SU-DHL-6 (cell line): ENCODE data around the gene EPHA8.

Experiments used
- H2AFZ ChIP-seq: fragments of 200-600 bp; sonication (generic); 2 replicates; pipeline ENCODE4 v1.6.1; 2014; ENCODE audit warnings: low read depth, mild to moderate bottlenecking, moderate library complexity, mixed read lengths, antibody characterized with exemption, low read length; ENCODE audit not compliant: severe bottlenecking
- H3F3A ChIP-seq: fragments of 200-600 bp; shearing (Covaris generic); 2 replicates; pipeline ENCODE4 v1.6.0; 2016; ENCODE audit warnings: antibody characterized with exemption, mild to moderate bottlenecking; ENCODE audit not compliant: insufficient read depth
- H3K27ac ChIP-seq: fragments of 200-600 bp; sonication (generic); 2 replicates; pipeline ENCODE4 v1.5.1; 2016; ENCODE audit warnings: low read depth, mild to moderate bottlenecking, low read length, moderate library complexity, mixed read lengths
- H3K27me3 ChIP-seq: fragments of 200-600 bp; sonication (generic), shearing (Covaris generic); 2 replicates; pipeline ENCODE4 v1.6.0; 2014; ENCODE audit warnings: mild to moderate bottlenecking, low read length
- H3K36me3 ChIP-seq: fragments of 200-600 bp; sonication (generic); 2 replicates; pipeline ENCODE4 v1.6.1; 2014; ENCODE audit warnings: mild to moderate bottlenecking, low read length, mixed read lengths
- H3K4me2 ChIP-seq: fragments of 300-600, 200-600 bp; shearing (Covaris generic), sonication (generic); 2 replicates; pipeline ENCODE4 v1.6.0; 2014; ENCODE audit warnings: low read length, low read depth, mild to moderate bottlenecking; ENCODE audit not compliant: poor library complexity, severe bottlenecking
- H3K4me3 ChIP-seq: fragments of 200-600 bp; sonication (generic); 2 replicates; pipeline ENCODE4 v1.5.1; 2014; ENCODE audit warnings: antibody characterized with exemption, low read length, mild to moderate bottlenecking, mixed read lengths; ENCODE audit not compliant: insufficient read depth, poor library complexity, severe bottlenecking
- H3K79me2 ChIP-seq: fragments of 200-600 bp; sonication (generic); 2 replicates; pipeline ENCODE4 v1.6.1; 2014; ENCODE audit warnings: mild to moderate bottlenecking, low read length, moderate library complexity; ENCODE audit not compliant: insufficient read depth
- H3K9ac ChIP-seq: fragments of 200-600 bp; sonication (generic); 2 replicates; pipeline ENCODE4 v1.7.0; 2014; ENCODE audit warnings: mild to moderate bottlenecking, low read length
- H3K9me2 ChIP-seq: fragments of 200-600 bp; sonication (generic); replicated peaks from 2 replicates; pipeline ENCODE4 v1.6.1; 2014; ENCODE audit warnings: low read length; ENCODE audit not compliant: insufficient read depth
- H3K9me3 ChIP-seq: fragments of 200-600 bp; sonication (generic); 2 replicates; pipeline ENCODE4 v1.6.1; 2014; ENCODE audit warnings: low read length, mixed read lengths; ENCODE audit not compliant: insufficient read depth
- H4K20me1 ChIP-seq: fragments of 200-600 bp; sonication (generic); 2 replicates; pipeline ENCODE4 v1.6.1; 2014; ENCODE audit warnings: low read depth, mild to moderate bottlenecking, antibody characterized with exemption, low read length, moderate library complexity, mixed read lengths
- EZH2phosphoT487 ChIP-seq: fragments of 200-600 bp; sonication (generic), shearing (Covaris generic); conservative IDR thresholded peaks from 2 replicates; pipeline ENCODE4 v1.6.1; 2018; ENCODE audit warnings: mild to moderate bottlenecking, antibody characterized with exemption, low read length, moderate library complexity, mixed read lengths
- TF ChIP-seq, protein P1 (sequence below): fragments of 200-600 bp; sonication (generic); IDR thresholded peaks from one replicate; pipeline ENCODE4 v1.5.1; 2017; ENCODE audit warnings: antibody characterized with exemption, mild to moderate bottlenecking, low read length, moderate library complexity; ENCODE audit not compliant: insufficient read depth, poor library complexity, severe bottlenecking

Gene EPHA8

DNA sequence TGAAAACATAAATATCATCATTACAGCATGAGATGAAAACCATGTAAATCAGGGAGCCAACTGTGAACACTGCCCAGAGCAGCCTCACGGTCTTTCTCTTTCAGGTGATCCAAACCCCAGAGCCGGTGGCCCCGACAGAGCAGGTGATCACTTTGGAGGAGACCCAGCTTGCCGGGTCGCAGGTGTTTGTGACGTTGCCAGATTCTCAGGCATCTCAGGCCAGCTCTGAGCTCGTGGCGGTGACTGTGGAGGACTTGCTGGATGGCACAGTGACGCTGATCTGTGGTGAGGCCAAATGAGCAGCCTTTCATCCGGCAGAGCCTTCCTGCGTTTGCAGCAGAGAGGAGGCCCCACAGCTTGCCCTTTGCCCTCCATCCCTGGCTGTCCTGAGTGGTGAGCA is 37.2 kb upstream of the EPHA8 start:
- H3K9me3 ChIP-seq, result no peaks in the 10 kb centered on the region
- TF ChIP-seq, protein P1, sequence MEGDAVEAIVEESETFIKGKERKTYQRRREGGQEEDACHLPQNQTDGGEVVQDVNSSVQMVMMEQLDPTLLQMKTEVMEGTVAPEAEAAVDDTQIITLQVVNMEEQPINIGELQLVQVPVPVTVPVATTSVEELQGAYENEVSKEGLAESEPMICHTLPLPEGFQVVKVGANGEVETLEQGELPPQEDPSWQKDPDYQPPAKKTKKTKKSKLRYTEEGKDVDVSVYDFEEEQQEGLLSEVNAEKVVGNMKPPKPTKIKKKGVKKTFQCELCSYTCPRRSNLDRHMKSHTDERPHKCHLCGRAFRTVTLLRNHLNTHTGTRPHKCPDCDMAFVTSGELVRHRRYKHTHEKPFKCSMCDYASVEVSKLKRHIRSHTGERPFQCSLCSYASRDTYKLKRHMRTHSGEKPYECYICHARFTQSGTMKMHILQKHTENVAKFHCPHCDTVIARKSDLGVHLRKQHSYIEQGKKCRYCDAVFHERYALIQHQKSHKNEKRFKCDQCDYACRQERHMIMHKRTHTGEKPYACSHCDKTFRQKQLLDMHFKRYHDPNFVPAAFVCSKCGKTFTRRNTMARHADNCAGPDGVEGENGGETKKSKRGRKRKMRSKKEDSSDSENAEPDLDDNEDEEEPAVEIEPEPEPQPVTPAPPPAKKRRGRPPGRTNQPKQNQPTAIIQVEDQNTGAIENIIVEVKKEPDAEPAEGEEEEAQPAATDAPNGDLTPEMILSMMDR, result no peak
- TF ChIP-seq EZH2phosphoT487, result no peak
- no peaks in the 10 kb centered on the region for H3K9me2 ChIP-seq
- H4K20me1 ChIP-seq, result no peaks in the 10 kb centered on the region
- no peak overlapping the region for H3K4me2 ChIP-seq
- no peaks in the 10 kb centered on the region for H3K36me3 ChIP-seq
- H3K27ac ChIP-seq, result no peak overlapping the region
- no peaks in the 10 kb centered on the region for H3K79me2 ChIP-seq
- H2AFZ ChIP-seq, result no peak overlapping the region
- no peak overlapping the region for H3K9ac ChIP-seq
- no peak overlapping the region for H3K4me3 ChIP-seq
- H3K27me3 ChIP-seq, result no peaks in the 10 kb centered on the region
- no peaks in the 10 kb centered on the region for H3F3A ChIP-seq

DNA sequence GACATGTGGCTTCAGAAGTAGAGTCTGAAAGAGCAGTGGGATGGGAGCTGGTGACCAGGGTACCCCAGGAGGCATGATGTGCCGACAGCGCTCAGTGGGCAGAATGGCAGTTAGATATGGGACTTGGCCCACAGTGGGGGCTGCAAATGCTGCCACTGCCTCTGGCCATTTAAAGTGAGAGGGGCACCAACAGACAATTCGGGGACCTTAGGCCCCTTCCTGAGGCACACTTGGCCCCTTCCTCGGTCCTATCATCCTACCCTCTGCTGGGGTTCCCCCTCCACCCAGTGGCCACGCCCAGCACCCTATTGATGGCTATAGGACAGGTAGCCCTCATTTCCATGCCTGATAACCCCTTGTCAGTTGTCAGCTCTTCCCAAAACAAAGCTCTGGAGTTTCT is 36.6 kb upstream of the EPHA8 start:
- H3K27me3 ChIP-seq, result no peaks in the 10 kb centered on the region
- H3K27ac ChIP-seq, result no peak overlapping the region
- no peaks in the 10 kb centered on the region for H3F3A ChIP-seq
- H3K9me3 ChIP-seq, result no peaks in the 10 kb centered on the region
- H3K9ac ChIP-seq, result no peak overlapping the region
- H3K9me2 ChIP-seq, result no peaks in the 10 kb centered on the region
- no peaks in the 10 kb centered on the region for H3K36me3 ChIP-seq
- H4K20me1 ChIP-seq, result no peaks in the 10 kb centered on the region
- TF ChIP-seq EZH2phosphoT487, result no peak
- TF ChIP-seq, protein P1, result no peak
- no peaks in the 10 kb centered on the region for H3K79me2 ChIP-seq
- no peak overlapping the region for H2AFZ ChIP-seq
- no peak overlapping the region for H3K4me2 ChIP-seq
- H3K4me3 ChIP-seq, result no peak overlapping the region

DNA sequence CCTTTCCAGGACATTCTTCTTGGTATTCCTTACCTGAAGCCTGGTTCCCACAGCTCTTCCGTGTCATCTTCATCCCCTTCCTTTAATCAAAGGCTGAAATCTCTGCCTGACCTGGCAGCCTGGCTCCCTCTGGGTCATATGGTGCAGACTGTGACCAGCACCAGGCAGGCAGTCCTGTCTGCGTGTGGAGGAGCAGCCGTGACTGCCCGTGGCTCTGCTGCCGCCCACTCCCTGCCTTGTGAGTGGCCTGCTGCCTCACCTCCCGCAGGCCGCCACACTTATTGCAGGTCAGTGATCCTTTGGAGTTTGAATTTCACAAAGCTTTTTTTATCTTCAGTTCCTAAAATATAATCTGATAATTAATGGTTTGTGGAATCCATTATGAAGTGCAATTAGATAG is 36.2 kb upstream of the EPHA8 start:
- Histone ChIP-seq H3K9ac (no peak overlapping the region), H3K27me3 (no peaks in the 10 kb centered on the region), H3F3A (no peaks in the 10 kb centered on the region), H3K27ac (no peak overlapping the region), H4K20me1 (no peaks in the 10 kb centered on the region), H3K9me2 (no peaks in the 10 kb centered on the region), H2AFZ (no peak overlapping the region), H3K36me3 (no peaks in the 10 kb centered on the region), H3K4me3 (no peak overlapping the region), H3K4me2 (no peak overlapping the region), H3K79me2 (no peaks in the 10 kb centered on the region), H3K9me3 (no peaks in the 10 kb centered on the region)
- TF ChIP-seq, protein P1, result no peak
- TF ChIP-seq EZH2phosphoT487, result no peak
